H9 (cell line): Measurements from ENCODE around the gene WDR48. TPM values are rescaled to one million over a fixed set of nuclear protein-coding genes. Genes with fewer than 3 reads are reported as not detected.
A peak's percentile ranks its signal among the peaks of the same experiment; 100 is the strongest.

Source experiments
- DNase-seq: peaks from one replicate; pipeline ENCODE4 v3.0.0-alpha.2; 2017
- H2AFZ ChIP-seq: one replicate; pipeline ENCODE4 v1.6.1; 2013; ENCODE audit warnings: mild to moderate bottlenecking, low read length, control low read depth, moderate library complexity
- H2AK5ac ChIP-seq: 2 replicates; pipeline ENCODE4 v1.6.1; 2013; ENCODE audit warnings: low read length, control low read depth, mixed read lengths; ENCODE audit not compliant: insufficient read length
- H2BK120ac ChIP-seq: one replicate; pipeline ENCODE4 v1.6.1; 2013; ENCODE audit warnings: low read depth, mild to moderate bottlenecking, low read length, control low read depth, inconsistent platforms; ENCODE audit not compliant: poor library complexity, severe bottlenecking
- H2BK12ac ChIP-seq: 2 replicates; pipeline ENCODE4 v1.6.1; 2013; ENCODE audit warnings: low read length, control low read depth, mixed read lengths, low read depth; ENCODE audit not compliant: insufficient read length
- H2BK15ac ChIP-seq: 2 replicates; pipeline ENCODE4 v1.6.1; 2013; ENCODE audit warnings: low read depth, low read length, control low read depth
- H2BK20ac ChIP-seq: one replicate; pipeline ENCODE4 v1.6.1; 2013; ENCODE audit warnings: low read depth, mild to moderate bottlenecking, low read length, control low read depth, inconsistent platforms; ENCODE audit not compliant: poor library complexity, severe bottlenecking
- H2BK5ac ChIP-seq: 2 replicates; pipeline ENCODE4 v1.6.1; 2013; ENCODE audit warnings: low read length, control low read depth, mixed read lengths; ENCODE audit not compliant: insufficient read length
- H3K14ac ChIP-seq: 2 replicates; pipeline ENCODE4 v1.6.1; 2013; ENCODE audit warnings: low read length, control low read depth; ENCODE audit not compliant: insufficient read depth
- H3K18ac ChIP-seq: 2 replicates; pipeline ENCODE4 v1.6.1; 2013; ENCODE audit warnings: low read depth, mild to moderate bottlenecking, mixed read lengths, low read length, control low read depth; ENCODE audit not compliant: insufficient read length
- H3K23ac ChIP-seq: 2 replicates; pipeline ENCODE4 v1.6.1; 2013; ENCODE audit warnings: low read length, control low read depth, mixed read lengths, low read depth; ENCODE audit not compliant: insufficient read length
- H3K23me2 ChIP-seq: 2 replicates; pipeline ENCODE4 v1.6.1; 2013; ENCODE audit warnings: low read depth, mild to moderate bottlenecking, mixed read lengths, low read length, control low read depth; ENCODE audit not compliant: insufficient read length, poor library complexity, severe bottlenecking
- H3K27ac ChIP-seq: 2 replicates; pipeline ENCODE4 v1.5.1; 2013; ENCODE audit warnings: low read length, control low read depth, mixed read lengths, low read depth; ENCODE audit not compliant: insufficient read length
- H3K27me3 ChIP-seq: 2 replicates; pipeline ENCODE4 v1.6.1; 2013; ENCODE audit warnings: low read length, control low read depth, inconsistent platforms; ENCODE audit not compliant: insufficient read depth
- H3K4ac ChIP-seq: 2 replicates; pipeline ENCODE4 v1.6.1; 2013; ENCODE audit warnings: low read depth, mild to moderate bottlenecking, control low read depth, inconsistent platforms, low read length, moderate library complexity
- H3K4me1 ChIP-seq: 2 replicates; pipeline ENCODE4 v1.6.1; 2013; ENCODE audit warnings: low read length, control low read depth, inconsistent platforms; ENCODE audit not compliant: insufficient read depth
- H3K4me2 ChIP-seq: 2 replicates; pipeline ENCODE4 v1.6.1; 2013; ENCODE audit warnings: low read length, control low read depth, mixed read lengths; ENCODE audit not compliant: insufficient read length, insufficient read depth
- H3K56ac ChIP-seq: 2 replicates; pipeline ENCODE4 v1.6.1; 2013; ENCODE audit warnings: low read depth, mild to moderate bottlenecking, mixed read lengths, low read length, control low read depth; ENCODE audit not compliant: insufficient read length
- H3K79me1 ChIP-seq: 2 replicates; pipeline ENCODE4 v1.6.1; 2013; ENCODE audit warnings: low read depth, mild to moderate bottlenecking, moderate library complexity, low read length, control low read depth, inconsistent platforms; ENCODE audit not compliant: insufficient read depth, poor library complexity, severe bottlenecking
- H3K79me2 ChIP-seq: 2 replicates; pipeline ENCODE4 v1.6.1; 2013; ENCODE audit warnings: low read length, control low read depth, inconsistent platforms; ENCODE audit not compliant: insufficient read depth
- H3K9ac ChIP-seq: 2 replicates; pipeline ENCODE4 v1.6.1; 2013; ENCODE audit warnings: low read length, control low read depth, mixed read lengths; ENCODE audit not compliant: insufficient read length; ENCODE audit errors: extremely low read depth
- H3K9me3 ChIP-seq: one replicate; pipeline ENCODE4 v1.6.1; 2013; ENCODE audit warnings: low read depth, low read length, inconsistent platforms; ENCODE audit not compliant: control insufficient read depth
- H3T11ph ChIP-seq: one replicate; pipeline ENCODE4 v1.6.1; 2013; ENCODE audit warnings: mild to moderate bottlenecking, low read length, control low read depth, inconsistent platforms
- H4K20me1 ChIP-seq: one replicate; pipeline ENCODE4 v1.6.1; 2013; ENCODE audit not compliant: control insufficient read depth, insufficient read length, insufficient read depth
- H4K5ac ChIP-seq: 2 replicates; pipeline ENCODE4 v1.6.1; 2013; ENCODE audit warnings: low read depth, mild to moderate bottlenecking, mixed read lengths, low read length, control low read depth; ENCODE audit not compliant: insufficient read length
- H4K8ac ChIP-seq: replicated peaks from 2 replicates; pipeline ENCODE4 v1.6.1; 2013; ENCODE audit warnings: low read length, control low read depth, mixed read lengths, low read depth; ENCODE audit not compliant: insufficient read length
- H4K91ac ChIP-seq: 2 replicates; pipeline ENCODE4 v1.6.1; 2013; ENCODE audit warnings: low read depth, mild to moderate bottlenecking, moderate library complexity, mixed read lengths, low read length, control low read depth; ENCODE audit not compliant: insufficient read length
- H3K27ac Mint-ChIP-seq, 3 experiments: 2 replicates in 2 of 3; 3 replicates in 1 of 3; pipeline ENCODE4 v1.8.0; 2020 to 2021; ENCODE audit warnings: mixed read lengths in 3 of 3, mild to moderate bottlenecking in 1 of 3, moderate library complexity in 1 of 3
- H3K27me3 Mint-ChIP-seq: 2 replicates; pipeline ENCODE4 v1.8.0; 2021; ENCODE audit warnings: low read depth, mild to moderate bottlenecking, moderate library complexity, mixed read lengths
- H3K36me3 Mint-ChIP-seq, 3 experiments: 2 replicates in 2 of 3; 3 replicates in 1 of 3; pipeline ENCODE4 v1.8.0; 2020 to 2021; ENCODE audit warnings: low read depth in 3 of 3, mixed read lengths in 3 of 3; ENCODE audit not compliant: insufficient read depth in 1 of 3
- H3K4me1 Mint-ChIP-seq, 2 experiments: 2 replicates each; pipeline ENCODE4 v1.8.0; 2020; ENCODE audit warnings: mixed read lengths in 2 of 2
- H3K4me3 Mint-ChIP-seq, 2 experiments: 2 replicates in 1 of 2; 3 replicates in 1 of 2; pipeline ENCODE4 v1.8.0; 2020 to 2021; ENCODE audit warnings: mild to moderate bottlenecking in 2 of 2, mixed read lengths in 2 of 2, moderate library complexity in 1 of 2
- H3K9me3 Mint-ChIP-seq, 2 experiments: 2 replicates in 1 of 2; 3 replicates in 1 of 2; pipeline ENCODE4 v1.8.0; 2020; ENCODE audit warnings: mild to moderate bottlenecking in 2 of 2, mixed read lengths in 2 of 2, moderate library complexity in 1 of 2
- WGBS: extraction: QIAGEN DNeasy Blood & Tissue Kit; methylation state at CpG from one replicate; pipeline ENCODE4 v1.1.7; 2013; ENCODE audit warnings: missing lambda C conversion rate, low lambda C conversion rate, mixed read lengths; ENCODE audit not compliant: insufficient read length; ENCODE audit errors: extremely low coverage; 5-methylcytosine and 5-hydroxymethylcytosine counted together
- total RNA-seq: library from RNA; stranded (reverse); gene quantifications from 2 replicates; pipeline ENCODE4 v1.2.1, GENCODE V29; 2021
- TF ChIP-seq, protein P1 (sequence below): fragments of 200-600 bp; sonication (generic); conservative IDR thresholded peaks from 3 replicates; pipeline ENCODE4 v1.8.0; 2021; ENCODE audit warnings: antibody characterized with exemption, mild to moderate bottlenecking

The WDR48 gene
- total RNA-seq, 1 experiment from 2014 or later, result 52.7 TPM

DNA sequence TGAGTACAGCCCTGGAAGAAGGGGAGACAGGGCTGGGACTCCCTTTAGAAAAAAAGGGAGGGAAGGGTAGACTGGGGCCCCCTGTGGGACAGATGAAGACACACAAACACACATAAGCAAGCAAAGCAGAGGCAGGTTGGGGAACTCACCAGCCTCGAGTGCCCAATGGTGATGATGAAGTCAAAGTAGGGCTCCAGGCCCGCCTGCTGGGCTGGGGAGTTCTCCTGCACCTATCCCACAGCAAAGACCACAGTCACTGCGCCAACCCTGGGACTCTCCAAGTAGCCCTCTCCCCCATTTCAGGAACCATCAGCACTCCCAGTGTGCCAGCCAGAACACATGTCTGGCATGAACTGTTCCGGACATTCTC lies 51.5 kb downstream of the WDR48 start:
- no peak overlapping the region for H2BK120ac ChIP-seq
- no peaks in the 10 kb centered on the region for H3K9me3 ChIP-seq
- no peak overlapping the region for H2BK12ac ChIP-seq
- Mint-ChIP-seq H3K27ac (peak overlapping the region in 1 of 3 experiments; percentile 68; a peak in 1 of 7 replicates), H3K36me3 (peaks cover 0 to 6% (median 0%) of the 10 kb centered on the region in 3 experiments; a peak in 4 of 7 replicates), H3K27me3 (peaks cover 16% of the 10 kb centered on the region), H3K4me1 (peaks cover 16 to 19% of the 10 kb centered on the region in 2 experiments), H3K9me3 (no peaks in the 10 kb centered on the region), H3K4me3 (no peak overlapping the region; a peak in 1 of 5 replicates)
- no peak overlapping the region for H3K18ac ChIP-seq
- TF ChIP-seq, protein P1, sequence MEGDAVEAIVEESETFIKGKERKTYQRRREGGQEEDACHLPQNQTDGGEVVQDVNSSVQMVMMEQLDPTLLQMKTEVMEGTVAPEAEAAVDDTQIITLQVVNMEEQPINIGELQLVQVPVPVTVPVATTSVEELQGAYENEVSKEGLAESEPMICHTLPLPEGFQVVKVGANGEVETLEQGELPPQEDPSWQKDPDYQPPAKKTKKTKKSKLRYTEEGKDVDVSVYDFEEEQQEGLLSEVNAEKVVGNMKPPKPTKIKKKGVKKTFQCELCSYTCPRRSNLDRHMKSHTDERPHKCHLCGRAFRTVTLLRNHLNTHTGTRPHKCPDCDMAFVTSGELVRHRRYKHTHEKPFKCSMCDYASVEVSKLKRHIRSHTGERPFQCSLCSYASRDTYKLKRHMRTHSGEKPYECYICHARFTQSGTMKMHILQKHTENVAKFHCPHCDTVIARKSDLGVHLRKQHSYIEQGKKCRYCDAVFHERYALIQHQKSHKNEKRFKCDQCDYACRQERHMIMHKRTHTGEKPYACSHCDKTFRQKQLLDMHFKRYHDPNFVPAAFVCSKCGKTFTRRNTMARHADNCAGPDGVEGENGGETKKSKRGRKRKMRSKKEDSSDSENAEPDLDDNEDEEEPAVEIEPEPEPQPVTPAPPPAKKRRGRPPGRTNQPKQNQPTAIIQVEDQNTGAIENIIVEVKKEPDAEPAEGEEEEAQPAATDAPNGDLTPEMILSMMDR, result peak; percentile 51
- H3K23me2 ChIP-seq, result peaks cover 15% of the 10 kb centered on the region
- H3T11ph ChIP-seq, result no peak overlapping the region
- no CpG with 5 or more reads among the region's 4 CpGs for WGBS
- no peak overlapping the region for H2BK20ac ChIP-seq
- no peak overlapping the region for H2AK5ac ChIP-seq
- H3K23ac ChIP-seq, result no peak overlapping the region
- no peak overlapping the region for H4K5ac ChIP-seq
- H3K27me3 ChIP-seq, result no peaks in the 10 kb centered on the region
- H2BK15ac ChIP-seq, result no peak overlapping the region
- H2BK5ac ChIP-seq, result no peak overlapping the region
- H3K9ac ChIP-seq, result no peak overlapping the region
- H3K79me2 ChIP-seq, result no peaks in the 10 kb centered on the region; the same call in 1 of the 2 replicates
- no peaks in the 10 kb centered on the region for H3K4me1 ChIP-seq
- H3K56ac ChIP-seq, result no peak overlapping the region
- H4K91ac ChIP-seq, result no peak overlapping the region
- H3K14ac ChIP-seq, result no peak overlapping the region
- no peak overlapping the region for H2AFZ ChIP-seq
- DNase-seq, result peak; percentile 46
- no peak overlapping the region for H3K27ac ChIP-seq
- no peaks in the 10 kb centered on the region for H4K20me1 ChIP-seq
- H3K4me2 ChIP-seq, result no peak overlapping the region
- no peaks in the 10 kb centered on the region for H3K79me1 ChIP-seq
- no peak overlapping the region for H4K8ac ChIP-seq
- H3K4ac ChIP-seq, result no peak overlapping the region
